Sigmoid colon (tissue), 7 donors: ENCODE measurements around the gene AMDHD1. TPM values are rescaled to one million over a fixed set of nuclear protein-coding genes. Genes with fewer than 3 reads are reported as not detected.

Source experiments
- DNase-seq: peaks from one replicate; pipeline ENCODE4 v3.0.0-alpha.2; 2019
- H3K27ac ChIP-seq, 4 donors: fragments of 200-600 bp; sonication (generic); one replicate each; pipeline ENCODE4 v1.5.1; 2016 to 2019; ENCODE audit warnings: mild to moderate bottlenecking in 1 of 4
- H3K27me3 ChIP-seq, 3 donors: fragments of 200-600 bp; sonication (generic); one replicate each; pipeline ENCODE4 v1.5.1; 2019; ENCODE audit warnings: mild to moderate bottlenecking in 1 of 3
- H3K36me3 ChIP-seq, 4 donors: fragments of 200-600 bp; sonication (generic); one replicate each; pipeline ENCODE4 v1.5.1; 2016 to 2019
- H3K4me1 ChIP-seq, 4 donors: fragments of 200-600 bp; sonication (generic); one replicate each; pipeline ENCODE4 v1.5.1; 2017 to 2019
- H3K4me3 ChIP-seq, 4 donors: fragments of 200-600 bp; sonication (generic); one replicate each; pipeline ENCODE4 v1.5.1; 2017 to 2019; ENCODE audit warnings: mild to moderate bottlenecking in 2 of 4, moderate library complexity in 1 of 4
- H3K9me3 ChIP-seq, 4 donors: fragments of 200-600 bp in 3 of 4; sonication (generic) in 3 of 4; one replicate each; pipeline versions ENCODE4 v1.5.1 to v1.6.1; 2013 to 2019
- CTCF ChIP-seq, 4 experiments: fragments of 450-650 bp in 3 of 4; fragments of 200-600 bp in 1 of 4; IDR thresholded peaks; one replicate each; pipeline ENCODE4 v1.5.1; 2016 to 2019; ENCODE audit warnings: antibody characterized with exemption in 4 of 4, mild to moderate bottlenecking in 3 of 4, moderate library complexity in 2 of 4
- EP300 ChIP-seq, 4 donors: sonication (generic); formaldehyde crosslinking; IDR thresholded peaks; one replicate each; pipeline ENCODE4 v1.6.1; 2017; ENCODE audit warnings: antibody characterized with exemption in 4 of 4
- POLR2A ChIP-seq, 2 donors: fragments of 450-650 bp; IDR thresholded peaks; one replicate each; pipeline ENCODE4 v1.6.1; 2016; ENCODE audit warnings: antibody characterized with exemption in 2 of 2, mild to moderate bottlenecking in 2 of 2, moderate library complexity in 2 of 2
- POLR2AphosphoS5 ChIP-seq, 4 donors: sonication (generic); formaldehyde crosslinking; IDR thresholded peaks; one replicate each; pipeline ENCODE4 v1.6.1; 2017; ENCODE audit warnings: antibody characterized with exemption in 4 of 4
- WGBS, 2 donors: extraction: QIAGEN DNeasy Blood & Tissue Kit; methylation state at CpG; one replicate each; pipeline ENCODE4 v1.1.7; 2013; 5-methylcytosine and 5-hydroxymethylcytosine counted together
- intact Hi-C: fragments of 100-400 bp; cut with DNase I; formaldehyde crosslinking; loops from one replicate; pipeline ENCODE4 v1.15.1; 2023
- polyA plus RNA-seq, 3 donors: library from polyadenylated mRNA; stranded (reverse); fragments of 200-250 nt; gene quantifications; one replicate each; pipeline ENCODE4 v1.2.3, GENCODE V29; 2013
- total RNA-seq, 4 donors: library from RNA; depleted of rRNA; stranded (reverse); fragments of >200 nt; gene quantifications; one replicate each; pipeline ENCODE4 v1.1.0, GENCODE V29; 2016
- donor health status: healthy with polysubstance abuse.
- donor health status: Bipolar disorder and iron deficiency.
- donor health status: healthy.

The AMDHD1 gene
- total and polyA plus RNA-seq, 7 donors: 0.47 to 1.2 (median 0.71) TPM; not detected in 2

- 61 to 68% methylated on average over 4 of the region's 4 CpGs for WGBS, 2 donors
- no peaks in the 10 kb centered on the region for H3K27me3 ChIP-seq
- H3K4me3 ChIP-seq: no peak overlapping the region
- intact Hi-C loops: no loop called here
- H3K27ac ChIP-seq: no peak overlapping the region
- DNase-seq: no peak
- H3K36me3 ChIP-seq: no peaks in the 10 kb centered on the region
- H3K9me3 ChIP-seq: no peaks in the 10 kb centered on the region
- TF ChIP-seq EP300 (IDR thresholded peaks at IDR 0.05): no peak
- no peak for TF ChIP-seq POLR2A (IDR thresholded peaks at IDR 0.05)
- no peak for TF ChIP-seq CTCF (IDR thresholded peaks at IDR 0.05)
- no peak for TF ChIP-seq POLR2AphosphoS5 (IDR thresholded peaks at IDR 0.05)
- no peaks in the 10 kb centered on the region for H3K4me1 ChIP-seq
Measured at GRCh38 chr12:95949477-95950206, 6.5 kb downstream of the AMDHD1 start.

DNA sequence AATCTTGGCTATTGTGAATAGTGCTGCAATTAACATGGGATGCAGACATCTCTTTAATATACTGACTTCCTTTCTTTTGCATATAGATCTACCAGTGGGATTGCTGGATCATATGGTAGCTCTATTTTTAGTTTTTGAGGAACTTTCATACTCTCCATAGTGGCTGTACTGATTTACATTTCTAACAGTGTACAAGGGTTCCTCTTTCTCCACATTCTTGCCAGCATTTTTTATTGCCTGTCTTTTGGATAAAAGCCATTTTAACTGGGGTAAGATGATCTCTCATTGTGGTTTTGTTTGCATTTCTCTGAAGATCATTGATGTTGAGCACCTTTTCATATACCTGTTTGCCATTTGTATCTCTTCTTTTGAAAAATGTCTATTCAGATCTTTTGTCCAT, 8.4 kb downstream of the AMDHD1 start:
- no peaks in the 10 kb centered on the region for H3K36me3 ChIP-seq
- H3K9me3 ChIP-seq: no peaks in the 10 kb centered on the region
- no peak overlapping the region for H3K4me3 ChIP-seq
- no peak overlapping the region for H3K27ac ChIP-seq
- TF ChIP-seq POLR2AphosphoS5 (IDR thresholded peaks at IDR 0.05): no peak
- TF ChIP-seq CTCF (IDR thresholded peaks at IDR 0.05): no peak
- no peak for TF ChIP-seq POLR2A (IDR thresholded peaks at IDR 0.05)
- no peak for TF ChIP-seq EP300 (IDR thresholded peaks at IDR 0.05)
- no peaks in the 10 kb centered on the region for H3K4me1 ChIP-seq
- intact Hi-C loops: no loop called here
- DNase-seq: no peak
- H3K27me3 ChIP-seq: no peaks in the 10 kb centered on the region

DNA sequence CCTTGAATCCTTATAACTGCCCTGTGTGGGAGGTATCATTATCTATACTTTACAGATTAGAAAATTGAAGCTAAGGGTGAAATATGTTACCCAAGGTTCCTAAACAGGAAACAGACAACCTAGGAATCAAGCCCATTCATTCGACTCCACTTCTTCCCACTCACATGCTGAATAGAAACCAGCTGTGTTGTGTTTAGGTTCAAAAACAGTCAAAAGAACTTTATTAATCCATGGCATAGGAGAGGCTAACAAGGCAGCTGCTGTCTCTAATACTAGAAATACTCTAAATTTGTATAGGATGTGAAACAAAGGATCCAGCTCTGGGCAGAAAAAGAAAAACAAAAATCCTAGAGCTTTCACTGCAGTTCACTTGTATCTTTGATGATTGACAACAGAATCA, 9.9 kb downstream of the AMDHD1 start:
- Histone ChIP-seq H3K36me3 (no peaks in the 10 kb centered on the region), H3K27me3 (no peaks in the 10 kb centered on the region), H3K4me1 (no peaks in the 10 kb centered on the region), H3K9me3 (no peaks in the 10 kb centered on the region), H3K27ac (no peak overlapping the region), H3K4me3 (no peak overlapping the region)
- no peak for DNase-seq
- WGBS, 2 donors: 63 to 80% methylated on average over 1 of the region's 1 CpG
- intact Hi-C loops: no loop called here
- no peak for TF ChIP-seq EP300 (IDR thresholded peaks at IDR 0.05)
- no peak for TF ChIP-seq POLR2A (IDR thresholded peaks at IDR 0.05)
- TF ChIP-seq CTCF (IDR thresholded peaks at IDR 0.05): no peak
- no peak for TF ChIP-seq POLR2AphosphoS5 (IDR thresholded peaks at IDR 0.05)

GRCh38 chr12:95955549-95956159, 12.5 kb downstream of the AMDHD1 start:
- Histone ChIP-seq H3K4me1 (no peaks in the 10 kb centered on the region), H3K4me3 (no peak overlapping the region), H3K9me3 (no peaks in the 10 kb centered on the region), H3K36me3 (no peaks in the 10 kb centered on the region), H3K27me3 (no peaks in the 10 kb centered on the region), H3K27ac (no peak overlapping the region)
- TF ChIP-seq EP300 (IDR thresholded peaks at IDR 0.05) (no peak), POLR2AphosphoS5 (IDR thresholded peaks at IDR 0.05) (no peak), CTCF (IDR thresholded peaks at IDR 0.05) (no peak), POLR2A (IDR thresholded peaks at IDR 0.05) (no peak)
- intact Hi-C loops: no loop called here
- 87 to 91% methylated on average over 7 of the region's 7 CpGs for WGBS, 2 donors
- no peak for DNase-seq
